Stimulated activated effector memory CD8-positive, alpha-beta T cell treated with anti-CD3 and anti-CD28 coated beads, Interleukin-12 subunit alpha, Interleukin-12 subunit beta, amount 100 ng/mL, for 72 hours (primary cell): Measurements from ENCODE around the gene ADIPOQ.
A peak's percentile ranks its signal among the peaks of the same experiment; 100 is the strongest.
"Not testable (repeated sequence)": the region's sequence is repeated elsewhere in the genome, so short reads cannot be mapped to it uniquely, and the experiment has no call there.

ENCODE experiments used
- ATAC-seq: fragments of 150-1000 bp; cut with Tn5 transposase; 2 replicates; pipeline ENCODE4 v1.10.0; 2021
- DNase-seq, 2 donors: peaks; one replicate each; pipeline ENCODE4 v3.0.0; 2021 to 2022; ENCODE audit warnings: low spot score in 2 of 2
- H3K27ac Mint-ChIP-seq: one replicate; pipeline ENCODE4 v1.8.0; 2022; ENCODE audit warnings: mild to moderate bottlenecking, mixed read lengths
- H3K36me3 Mint-ChIP-seq: one replicate; pipeline ENCODE4 v1.8.0; 2022; ENCODE audit warnings: mild to moderate bottlenecking, mixed read lengths
- H3K4me1 Mint-ChIP-seq: one replicate; pipeline ENCODE4 v1.8.0; 2022; ENCODE audit warnings: mixed read lengths
- H3K4me3 Mint-ChIP-seq: one replicate; pipeline ENCODE4 v1.8.0; 2022; ENCODE audit warnings: mild to moderate bottlenecking, mixed read lengths
- H3K9me3 Mint-ChIP-seq: one replicate; pipeline ENCODE4 v1.8.0; 2022; ENCODE audit warnings: mixed read lengths

Gene ADIPOQ

GRCh38 chr3:186901135-186901734 lies 58.7 kb downstream of the ADIPOQ start:
- peak; percentile 53 for ATAC-seq
- no peaks in the 10 kb centered on the region for H3K36me3 Mint-ChIP-seq
- peaks cover 16% of the 10 kb centered on the region for H3K4me1 Mint-ChIP-seq
- no peak overlapping the region for H3K27ac Mint-ChIP-seq
- DNase-seq = no peak
- H3K4me3 Mint-ChIP-seq = no peak overlapping the region
- H3K9me3 Mint-ChIP-seq = peaks cover 8% of the 10 kb centered on the region

DNA sequence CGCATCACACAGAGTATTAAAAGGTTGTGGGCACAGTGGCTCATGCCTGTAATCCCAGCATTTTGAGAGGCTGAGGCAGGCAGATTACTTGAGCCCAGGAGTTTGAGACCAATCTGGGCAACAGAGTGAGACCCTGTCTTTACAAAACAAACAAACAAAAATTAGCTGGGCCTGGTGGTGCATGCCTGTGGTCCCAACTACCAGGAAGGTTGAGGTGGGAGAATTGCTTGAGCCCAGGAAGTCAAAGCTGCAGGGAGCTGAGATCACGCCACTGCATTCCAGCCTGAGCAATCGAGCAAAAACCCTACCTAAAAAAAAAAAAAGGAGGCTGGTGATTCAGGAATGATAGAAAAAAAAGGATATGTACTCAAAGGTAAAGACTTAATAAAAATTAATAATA lies 59.6 kb downstream of the ADIPOQ start:
- Mint-ChIP-seq H3K9me3 (peaks cover 15% of the 10 kb centered on the region), H3K36me3 (no peaks in the 10 kb centered on the region), H3K4me1 (peaks cover 24% of the 10 kb centered on the region), H3K4me3 (no peak overlapping the region), H3K27ac (no peak overlapping the region)
- ATAC-seq (no peak), DNase-seq (no peak)

- Mint-ChIP-seq H3K4me1 (peaks cover 29% of the 10 kb centered on the region), H3K27ac (no peak overlapping the region), H3K36me3 (no peaks in the 10 kb centered on the region), H3K4me3 (no peak overlapping the region), H3K9me3 (peaks cover 16% of the 10 kb centered on the region)
- no peak for ATAC-seq
- DNase-seq = no peak
These were observed 60.2 kb downstream of the ADIPOQ start for GRCh38 chr3:186902713-186903112.

DNA sequence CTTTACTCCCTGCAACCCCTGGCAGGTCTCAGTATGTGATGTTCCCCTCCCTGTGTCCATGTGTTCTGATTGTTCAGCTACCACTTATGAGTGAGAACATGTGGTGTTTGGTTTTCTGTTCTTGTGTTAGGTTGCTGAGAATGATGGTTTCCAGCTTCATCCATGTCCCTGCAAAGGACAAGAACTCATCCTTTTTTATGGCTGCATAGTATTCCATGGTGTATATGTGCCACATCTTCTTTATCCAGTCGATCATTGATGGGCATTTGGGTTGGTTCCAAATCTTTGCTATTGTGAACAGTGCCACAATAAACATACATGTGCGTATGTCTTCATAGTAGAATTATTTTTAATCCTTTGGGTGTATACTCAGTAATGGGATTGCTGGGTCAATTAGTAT lies 61.2 kb downstream of the ADIPOQ start:
- H3K9me3 Mint-ChIP-seq = peaks cover 16% of the 10 kb centered on the region
- not testable (repeated sequence) for H3K36me3 Mint-ChIP-seq, DNase-seq, ATAC-seq, H3K27ac Mint-ChIP-seq, H3K4me3 Mint-ChIP-seq
- peaks cover 34% of the 10 kb centered on the region for H3K4me1 Mint-ChIP-seq

DNA sequence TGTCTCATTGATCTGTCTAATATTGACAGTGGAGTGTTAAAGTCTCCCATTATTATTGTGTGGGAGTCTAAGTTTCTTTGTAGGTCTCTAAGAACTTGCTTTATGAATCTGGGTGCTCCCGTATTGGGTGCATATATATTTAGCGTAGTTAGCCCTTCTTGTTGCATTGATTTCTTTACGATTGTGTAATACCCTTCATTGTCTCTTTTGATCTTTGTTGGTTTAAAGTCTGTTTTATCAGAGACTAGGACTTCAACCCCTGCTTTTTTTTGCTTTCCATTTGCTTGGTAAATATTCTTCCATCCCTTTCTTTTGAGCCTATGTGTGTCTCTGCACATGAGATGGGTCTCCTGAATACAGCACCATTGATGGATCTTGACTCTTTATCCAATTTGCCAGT lies 64.6 kb downstream of the ADIPOQ start:
- not testable (repeated sequence) for H3K36me3 Mint-ChIP-seq, DNase-seq, H3K27ac Mint-ChIP-seq, ATAC-seq, H3K4me3 Mint-ChIP-seq
- peaks cover 16% of the 10 kb centered on the region for H3K9me3 Mint-ChIP-seq
- H3K4me1 Mint-ChIP-seq = peaks cover 31% of the 10 kb centered on the region
